Naive thymus-derived CD8-positive, alpha-beta T cell (primary cell): ENCODE data around the gene HBS1L. TPM values are rescaled to one million over a fixed set of nuclear protein-coding genes. Genes with fewer than 3 reads are reported as not detected.

ENCODE experiments used
- ATAC-seq, 2 donors: fragments of 150-1000 bp; cut with Tn5 transposase in 1 of 2; sonication (Bioruptor Pico), chemical (Tn5 transposase) in 1 of 2; 1 replicate in 1 of 2; 2 replicates in 1 of 2; pipeline ENCODE4 v1.10.0; 2021; ENCODE audit warnings: mild to moderate bottlenecking in 2 of 2, moderate library complexity in 2 of 2
- POLR2A ChIA-PET: fragments of 350-600 bp; sonication (Branson Sonifier 250); formaldehyde crosslinking; loops from one replicate; lab custom pipeline; 2021; ENCODE audit warnings: antibody characterized with exemption; lab: Charles Lee
- DNase-seq, 10 donors: peaks; one replicate each; pipeline versions ENCODE4 v3.0.0 to v3.0.0-alpha.2; 2020 to 2022
- H3K27ac Mint-ChIP-seq, 10 donors: one replicate each; pipeline ENCODE4 v1.8.0; 2020 to 2022; ENCODE audit warnings: mild to moderate bottlenecking in 10 of 10, mixed read lengths in 10 of 10, moderate library complexity in 4 of 10, inconsistent platforms in 1 of 10
- H3K27me3 Mint-ChIP-seq, 5 donors: one replicate each; pipeline ENCODE4 v1.8.0; 2021 to 2022; ENCODE audit warnings: mixed read lengths in 5 of 5
- H3K36me3 Mint-ChIP-seq, 3 donors: one replicate each; pipeline ENCODE4 v1.8.0; 2020 to 2022; ENCODE audit warnings: mixed read lengths in 3 of 3, mild to moderate bottlenecking in 2 of 3, inconsistent platforms in 1 of 3
- H3K4me1 Mint-ChIP-seq, 4 donors: one replicate each; pipeline ENCODE4 v1.8.0; 2021 to 2022; ENCODE audit warnings: mixed read lengths in 4 of 4
- H3K4me3 Mint-ChIP-seq, 10 donors: one replicate each; pipeline ENCODE4 v1.8.0; 2020 to 2022; ENCODE audit warnings: mild to moderate bottlenecking in 10 of 10, mixed read lengths in 10 of 10, moderate library complexity in 6 of 10, inconsistent platforms in 1 of 10
- H3K9me3 Mint-ChIP-seq, 9 donors: one replicate each; pipeline ENCODE4 v1.8.0; 2020 to 2022; ENCODE audit warnings: mixed read lengths in 9 of 9, mild to moderate bottlenecking in 3 of 9, inconsistent platforms in 1 of 9, moderate library complexity in 1 of 9
- polyA plus RNA-seq, 3 donors: library from polyadenylated mRNA; unstranded; fragments of 300-500 nt; fragmentation: Illumina TruSeq; gene quantifications; one replicate each; pipeline ENCODE4 v1.2.3, GENCODE V29; 2021
- total RNA-seq, 8 experiments: library from RNA in 2 of 8; stranded (reverse) in 2 of 8; gene quantifications; one replicate each; pipeline ENCODE4 v1.2.3 and lab custom pipeline; 2021 to 2026

Gene HBS1L
- total and polyA plus RNA-seq, 5 experiments from 2014 or later, result 71.1 to 96.9 (median 78.2) TPM

GRCh38 chr6:135088818-135089809, 34.5 kb upstream of the HBS1L start:
- Mint-ChIP-seq H3K36me3 (no peaks in the 10 kb centered on the region), H3K27ac (peak overlapping the region; percentile 39 to 98 (median 94)), H3K4me3 (peak overlapping the region; percentile 42 to 80 (median 51)), H3K4me1 (peaks cover 36 to 92% (median 81%) of the 10 kb centered on the region in 4 donors), H3K27me3 (no peaks in the 10 kb centered on the region), H3K9me3 (peaks cover 0 to 2% (median 0%) of the 10 kb centered on the region in 9 donors)
- POLR2A ChIA-PET, result interaction anchor here (0.9 to 4.6 kb wide), 10 partner anchors 12 to 94 kb away, joined by 3 to 48 read pairs (median 11); partner anchors contain the start of genes HBS1L and MYB
- ATAC-seq (peak; percentile 25 to 34), DNase-seq (peak in 1 of 10 donors; percentile 21)

GRCh38 chr6:135088281-135088680, 33.7 kb upstream of the HBS1L start:
- peaks cover 0 to 4% (median 0%) of the 10 kb centered on the region in 9 donors for H3K9me3 Mint-ChIP-seq
- no peaks in the 10 kb centered on the region for H3K27me3 Mint-ChIP-seq
- H3K4me3 Mint-ChIP-seq, result peak overlapping the region; percentile 62 to 88 (median 76)
- peaks cover 36 to 83% (median 74%) of the 10 kb centered on the region in 4 donors for H3K4me1 Mint-ChIP-seq
- no peak for DNase-seq
- no peaks in the 10 kb centered on the region for H3K36me3 Mint-ChIP-seq
- ATAC-seq, result no peak
- H3K27ac Mint-ChIP-seq, result peak overlapping the region; percentile 91 to 98 (median 95)
- POLR2A ChIA-PET, result interaction anchor here (0.9 to 4.6 kb wide), 12 partner anchors 11 to 98 kb away, joined by 3 to 48 read pairs (median 10); partner anchors contain the start of genes HBS1L and MYB

GRCh38 chr6:135087803-135088202, 33.2 kb upstream of the HBS1L start:
- H3K27me3 Mint-ChIP-seq, result no peaks in the 10 kb centered on the region
- H3K27ac Mint-ChIP-seq, result peak overlapping the region; percentile 91 to 98 (median 95)
- H3K9me3 Mint-ChIP-seq, result peaks cover 0 to 7% (median 1%) of the 10 kb centered on the region in 9 donors
- H3K4me1 Mint-ChIP-seq, result peaks cover 33 to 79% (median 70%) of the 10 kb centered on the region in 4 donors
- peak; percentile 5 to 77 (median 59) for DNase-seq
- peaks cover 0 to 5% (median 1%) of the 10 kb centered on the region in 3 donors for H3K36me3 Mint-ChIP-seq
- H3K4me3 Mint-ChIP-seq, result peak overlapping the region; percentile 62 to 88 (median 76)
- POLR2A ChIA-PET, result interaction anchor here (0.5 to 4.6 kb wide), 16 partner anchors 11 to 190 kb away, joined by 3 to 48 read pairs (median 6); partner anchors contain the start of genes HBS1L and MYB
- peak; percentile 78 to 81 for ATAC-seq

DNA sequence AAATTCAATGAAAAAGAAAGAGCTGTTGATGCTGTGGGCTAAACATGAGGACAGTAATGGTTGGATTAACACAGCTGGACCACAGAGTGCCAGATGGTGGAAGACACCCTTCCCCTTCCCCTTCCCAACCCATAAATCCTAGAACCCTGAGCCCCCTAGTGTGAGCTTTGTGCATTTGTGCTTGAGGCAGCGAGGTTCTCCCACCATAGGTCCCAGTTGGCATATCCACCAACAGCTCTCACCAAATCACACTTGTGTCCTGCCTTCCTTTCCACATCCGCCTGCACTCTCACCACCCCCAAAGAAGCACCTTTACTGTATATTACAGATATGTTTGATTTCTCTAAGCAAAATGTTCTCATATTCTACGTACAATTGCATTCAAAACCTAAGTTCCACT, 32.8 kb upstream of the HBS1L start:
- POLR2A ChIA-PET, result interaction anchor here (0.5 to 4.6 kb wide), 17 partner anchors 8 to 190 kb away, joined by 3 to 48 read pairs (median 7); partner anchors contain the start of genes HBS1L and MYB
- Mint-ChIP-seq H3K9me3 (peaks cover 0 to 11% (median 2%) of the 10 kb centered on the region in 9 donors), H3K27me3 (no peaks in the 10 kb centered on the region), H3K4me3 (peak overlapping the region; percentile 62 to 88 (median 76)), H3K27ac (peak overlapping the region; percentile 91 to 98 (median 95)), H3K4me1 (peaks cover 32 to 75% (median 67%) of the 10 kb centered on the region in 4 donors), H3K36me3 (peaks cover 0 to 6% (median 1%) of the 10 kb centered on the region in 3 donors)
- ATAC-seq, result peak in 1 of 2 donors; percentile 59
- peak in 3 of 10 donors; percentile 11 to 31 (median 23) for DNase-seq

DNA sequence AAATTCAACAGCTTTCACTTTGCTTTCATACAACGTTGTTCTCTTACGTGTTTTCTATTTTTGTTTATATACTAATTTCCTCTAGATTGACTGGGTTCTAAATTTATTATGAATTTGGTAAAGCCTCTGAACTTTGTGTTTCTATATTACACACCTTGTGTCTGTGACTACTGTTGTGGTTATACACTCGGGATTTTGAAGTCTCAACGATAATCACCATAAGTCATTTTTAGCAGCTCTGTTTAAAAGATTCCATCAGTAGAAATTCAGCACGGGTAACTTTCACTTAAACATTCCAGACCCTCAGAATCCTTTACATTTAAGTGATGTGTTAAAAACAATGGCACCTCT, 31.8 kb upstream of the HBS1L start:
- ATAC-seq (no peak), DNase-seq (no peak)
- H3K4me3 Mint-ChIP-seq, result peak overlapping the region; percentile 66 to 88 (median 76)
- POLR2A ChIA-PET, result interaction anchor here (0.5 to 4.6 kb wide), 14 partner anchors 9 to 1197 kb away, joined by 3 to 48 read pairs (median 6); partner anchors contain the start of genes HBS1L and MYB
- peaks cover 26 to 67% (median 62%) of the 10 kb centered on the region in 4 donors for H3K4me1 Mint-ChIP-seq
- H3K27ac Mint-ChIP-seq, result peak overlapping the region; percentile 89 to 98 (median 94)
- H3K9me3 Mint-ChIP-seq, result peaks cover 0 to 19% (median 9%) of the 10 kb centered on the region in 9 donors
- no peaks in the 10 kb centered on the region for H3K27me3 Mint-ChIP-seq
- peaks cover 0 to 12% (median 7%) of the 10 kb centered on the region in 3 donors for H3K36me3 Mint-ChIP-seq

DNA sequence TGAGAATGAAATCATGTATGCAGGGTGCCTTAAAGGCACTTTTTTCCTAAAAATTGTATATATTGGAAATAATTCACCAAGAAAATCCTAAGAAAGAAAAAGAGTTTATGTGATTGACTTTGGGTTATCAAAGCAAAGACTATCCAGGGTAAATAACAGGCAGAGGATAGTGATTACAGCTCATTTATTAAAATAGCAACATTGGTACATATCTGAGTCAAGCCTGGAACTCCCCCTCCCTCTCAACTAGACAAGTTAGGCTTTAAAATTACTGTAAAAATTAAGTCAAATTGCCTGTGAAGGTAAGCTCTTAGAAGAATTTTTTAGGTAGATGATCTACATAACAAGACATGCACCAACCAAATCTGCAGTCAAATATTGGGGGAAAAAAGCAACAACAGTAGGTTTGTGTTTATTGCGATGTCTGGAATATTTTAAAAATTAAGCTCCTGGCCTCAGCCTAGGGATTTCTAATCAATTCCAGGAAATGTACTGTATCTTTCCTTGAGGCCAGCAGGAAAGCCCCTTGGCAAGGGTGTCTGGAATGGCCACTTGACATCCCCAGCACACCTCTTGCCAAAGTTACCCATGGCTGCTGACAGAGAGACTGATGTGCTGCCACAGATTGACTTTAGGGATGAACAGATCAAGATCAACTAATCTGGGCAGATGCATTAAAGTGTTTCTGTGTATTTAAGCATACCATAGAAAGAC, 31.2 kb upstream of the HBS1L start:
- H3K4me1 Mint-ChIP-seq, result peaks cover 23 to 61% (median 58%) of the 10 kb centered on the region in 4 donors
- no peak for DNase-seq
- peak overlapping the region; percentile 89 to 98 (median 94) for H3K27ac Mint-ChIP-seq

DNA sequence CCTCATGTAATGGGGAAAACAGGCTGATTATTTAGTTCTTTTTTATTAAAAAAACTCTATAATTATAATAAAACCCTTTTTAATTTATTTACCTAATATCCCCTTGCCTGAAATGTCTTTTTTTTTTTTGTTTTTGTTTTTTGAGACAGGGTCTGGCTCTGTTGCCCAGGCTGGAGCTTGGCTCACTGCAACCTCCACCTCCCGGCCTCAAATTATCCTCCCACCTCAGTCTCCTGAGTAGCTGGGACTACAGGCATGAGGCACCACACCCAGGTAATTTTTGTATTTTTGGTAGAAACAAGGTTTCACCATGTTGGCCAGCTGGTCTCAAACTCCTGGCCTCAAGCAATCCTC, 30.3 kb upstream of the HBS1L start:
- ATAC-seq (no peak), DNase-seq (no peak)
- Mint-ChIP-seq H3K4me1 (peaks cover 20 to 52% (median 48%) of the 10 kb centered on the region in 4 donors), H3K27me3 (no peaks in the 10 kb centered on the region), H3K27ac (peak overlapping the region in 5 of 10 donors; percentile 11 to 87 (median 56)), H3K4me3 (peak overlapping the region in 2 of 10 donors; percentile 3 to 4), H3K36me3 (peaks cover 0 to 12% (median 9%) of the 10 kb centered on the region in 3 donors), H3K9me3 (peaks cover 0 to 27% (median 9%) of the 10 kb centered on the region in 9 donors)
- POLR2A ChIA-PET, result interaction anchor here (0.9 to 4.6 kb wide), 5 partner anchors 10 to 74 kb away, joined by 3 to 48 read pairs (median 11); partner anchors contain the start of gene HBS1L

More for the DNA sequence above, 31.2 kb upstream of the HBS1L start:
- H3K36me3 Mint-ChIP-seq, result peaks cover 0 to 12% (median 7%) of the 10 kb centered on the region in 3 donors
- H3K27me3 Mint-ChIP-seq, result no peaks in the 10 kb centered on the region
- no peak for ATAC-seq
- H3K4me3 Mint-ChIP-seq, result peak overlapping the region; percentile 66 to 88 (median 76)
- H3K9me3 Mint-ChIP-seq, result peaks cover 0 to 21% (median 9%) of the 10 kb centered on the region in 9 donors
- POLR2A ChIA-PET, result interaction anchor here (0.5 to 4.6 kb wide), 12 partner anchors 9 to 97 kb away, joined by 4 to 48 read pairs (median 9); partner anchors contain the start of genes HBS1L and MYB

GRCh38 chr6:135084001-135084915, 29.6 kb upstream of the HBS1L start:
- Mint-ChIP-seq H3K27ac (peak overlapping the region in 5 of 10 donors; percentile 11 to 87 (median 56)), H3K27me3 (no peaks in the 10 kb centered on the region), H3K4me1 (peaks cover 21 to 46% (median 42%) of the 10 kb centered on the region in 4 donors), H3K9me3 (peaks cover 0 to 27% (median 9%) of the 10 kb centered on the region in 9 donors), H3K4me3 (peak overlapping the region in 5 of 10 donors; percentile 0 to 15 (median 4)), H3K36me3 (peaks cover 0 to 12% (median 9%) of the 10 kb centered on the region in 3 donors)
- POLR2A ChIA-PET, result interaction anchor here (0.6 to 4.6 kb wide), 8 partner anchors 11 to 122 kb away, joined by 3 to 48 read pairs (median 4); partner anchors contain the start of gene HBS1L
- no peak for ATAC-seq
- no peak for DNase-seq

- H3K36me3 Mint-ChIP-seq, result peaks cover 0 to 12% (median 9%) of the 10 kb centered on the region in 3 donors
- DNase-seq (no peak), ATAC-seq (no peak)
- POLR2A ChIA-PET, result interaction anchor here (0.7 to 1.0 kb wide), 2 partner anchors 22 to 27 kb away, joined by 3 read pairs; no protein-coding TSS in a partner anchor
- H3K4me1 Mint-ChIP-seq, result peaks cover 12 to 23% (median 20%) of the 10 kb centered on the region in 4 donors
- peaks cover 0 to 27% (median 9%) of the 10 kb centered on the region in 9 donors for H3K9me3 Mint-ChIP-seq
- no peak overlapping the region for H3K4me3 Mint-ChIP-seq
- peak overlapping the region in 1 of 10 donors; percentile 46 for H3K27ac Mint-ChIP-seq
- no peaks in the 10 kb centered on the region for H3K27me3 Mint-ChIP-seq
These were observed 27.3 kb upstream of the HBS1L start for GRCh38 chr6:135081966-135082365.

- peaks cover 10 to 18% (median 17%) of the 10 kb centered on the region in 4 donors for H3K4me1 Mint-ChIP-seq
These were observed 20.4 kb upstream of the HBS1L start for GRCh38 chr6:135075018-135075417.

More at GRCh38 chr6:135075018-135075417, 20.4 kb upstream of the HBS1L start:
- Mint-ChIP-seq H3K27me3 (no peaks in the 10 kb centered on the region), H3K4me3 (no peak overlapping the region), H3K27ac (no peak overlapping the region), H3K36me3 (no peaks in the 10 kb centered on the region), H3K9me3 (no peaks in the 10 kb centered on the region)
- POLR2A ChIA-PET, result no interaction called here
- no peak for DNase-seq
- no peak for ATAC-seq
